AG04449 (cell line): ENCODE measurements around the gene PADI4.

Experiments
- CTCF ChIA-PET: fragments of 350-600 bp; formaldehyde crosslinking; extraction: SDS; loops from one replicate; lab custom pipeline; 2021; ENCODE audit warnings: antibody characterized with exemption; lab: Yijun Ruan, JAX
- POLR2A ChIA-PET: fragments of 400-600, 350-600 bp; formaldehyde crosslinking; extraction: SDS; loops from one replicate; lab custom pipeline; 2020; ENCODE audit warnings: antibody characterized with exemption, inconsistent platforms; lab: Yijun Ruan, JAX
- DNase-seq: peaks from one replicate; pipeline ENCODE4 v3.0.0-alpha.2; 2010; ENCODE audit warnings: low read depth, low spot score
- H3K4me3 ChIP-seq: 2 replicates; pipeline ENCODE4 v1.5.1; 2011; ENCODE audit warnings: low read depth, mild to moderate bottlenecking, control low read depth, low read length
- CTCF ChIP-seq: IDR thresholded peaks from one replicate; pipeline ENCODE4 v1.5.1; 2011; ENCODE audit warnings: mild to moderate bottlenecking, moderate library complexity, low read length, control low read depth, inconsistent platforms; ENCODE audit not compliant: insufficient read depth; ENCODE audit errors: missing control alignments

Gene PADI4

GRCh38 chr1:17351598-17352324 lies 43.8 kb downstream of the PADI4 start:
- H3K4me3 ChIP-seq, result no peak overlapping the region
- DNase-seq, result no peak
- no peak for TF ChIP-seq CTCF
- ChIA-PET POLR2A (no interaction called here), CTCF (no interaction called here)

GRCh38 chr1:17352419-17352909 lies 44.5 kb downstream of the PADI4 start:
- DNase-seq, result no peak
- ChIA-PET CTCF (interaction anchor here (1.0 kb wide), 1 partner anchor 226 kb away, joined by 3 read pairs; no protein-coding TSS in a partner anchor), POLR2A (no interaction called here)
- no peak overlapping the region for H3K4me3 ChIP-seq
- no peak for TF ChIP-seq CTCF

GRCh38 chr1:17355898-17356297 lies 47.9 kb downstream of the PADI4 start:
- ChIA-PET CTCF (interaction anchor here (0.8 to 1.2 kb wide), 4 partner anchors 16 to 51 kb away, joined by 3 to 4 read pairs (median 4); no protein-coding TSS in a partner anchor), POLR2A (interaction anchor here (0.5 kb wide), 1 partner anchor 1000 kb away, joined by 3 read pairs; no protein-coding TSS in a partner anchor)
- DNase-seq, result no peak
- H3K4me3 ChIP-seq, result no peak overlapping the region
- no peak for TF ChIP-seq CTCF

- no peak for TF ChIP-seq CTCF
- POLR2A ChIA-PET, result no interaction called here
- no peak for DNase-seq
- CTCF ChIA-PET, result interaction anchor here (0.8 to 1.2 kb wide), 3 partner anchors 17 to 51 kb away, joined by 3 to 4 read pairs (median 4); no protein-coding TSS in a partner anchor
- no peak overlapping the region for H3K4me3 ChIP-seq
These were observed 48.5 kb downstream of the PADI4 start for GRCh38 chr1:17356387-17357026.

GRCh38 chr1:17358557-17358956 lies 50.6 kb downstream of the PADI4 start:
- POLR2A ChIA-PET, result no interaction called here
- TF ChIP-seq CTCF, result no peak

GRCh38 chr1:17359031-17359430 lies 51.0 kb downstream of the PADI4 start:
- CTCF ChIA-PET, result no interaction called here
- H3K4me3 ChIP-seq, result no peak overlapping the region
- TF ChIP-seq CTCF, result no peak
- no peak for DNase-seq
- POLR2A ChIA-PET, result no interaction called here

More at GRCh38 chr1:17358557-17358956, 50.6 kb downstream of the PADI4 start:
- no peak for DNase-seq
- H3K4me3 ChIP-seq, result no peak overlapping the region
- CTCF ChIA-PET, result no interaction called here
